ENCODE results near the gene MZT2B.
"Not testable (repeated sequence)": the region's sequence is repeated elsewhere in the genome, so short reads cannot be mapped to it uniquely, and the experiment has no call there.

Gene MZT2B

DNA sequence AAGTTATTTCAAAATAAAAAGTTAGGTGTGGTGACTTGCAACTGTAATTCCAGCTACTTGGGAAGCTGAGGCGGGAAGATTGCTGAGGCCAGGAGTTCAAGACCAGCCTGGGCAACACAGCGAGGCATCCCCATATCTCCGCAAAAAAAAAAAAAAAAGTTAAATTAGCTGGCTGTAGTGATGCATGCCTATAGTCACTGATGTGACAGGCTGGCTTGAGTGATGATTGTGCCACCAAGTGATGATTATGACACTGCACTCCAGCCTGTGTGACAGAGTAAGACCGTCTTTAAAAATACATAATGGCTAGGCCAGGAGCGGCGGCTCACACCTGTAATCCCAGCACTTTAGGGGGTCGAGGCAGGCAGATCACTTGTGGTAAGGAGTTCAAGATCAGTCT lies 12.2 kb upstream of the MZT2B start:
- TF ChIP-seq, protein P1, sequence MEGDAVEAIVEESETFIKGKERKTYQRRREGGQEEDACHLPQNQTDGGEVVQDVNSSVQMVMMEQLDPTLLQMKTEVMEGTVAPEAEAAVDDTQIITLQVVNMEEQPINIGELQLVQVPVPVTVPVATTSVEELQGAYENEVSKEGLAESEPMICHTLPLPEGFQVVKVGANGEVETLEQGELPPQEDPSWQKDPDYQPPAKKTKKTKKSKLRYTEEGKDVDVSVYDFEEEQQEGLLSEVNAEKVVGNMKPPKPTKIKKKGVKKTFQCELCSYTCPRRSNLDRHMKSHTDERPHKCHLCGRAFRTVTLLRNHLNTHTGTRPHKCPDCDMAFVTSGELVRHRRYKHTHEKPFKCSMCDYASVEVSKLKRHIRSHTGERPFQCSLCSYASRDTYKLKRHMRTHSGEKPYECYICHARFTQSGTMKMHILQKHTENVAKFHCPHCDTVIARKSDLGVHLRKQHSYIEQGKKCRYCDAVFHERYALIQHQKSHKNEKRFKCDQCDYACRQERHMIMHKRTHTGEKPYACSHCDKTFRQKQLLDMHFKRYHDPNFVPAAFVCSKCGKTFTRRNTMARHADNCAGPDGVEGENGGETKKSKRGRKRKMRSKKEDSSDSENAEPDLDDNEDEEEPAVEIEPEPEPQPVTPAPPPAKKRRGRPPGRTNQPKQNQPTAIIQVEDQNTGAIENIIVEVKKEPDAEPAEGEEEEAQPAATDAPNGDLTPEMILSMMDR (IDR thresholded peaks at IDR 0.05; ENCODE audit: low read depth, low read length) = no peak
- Histone ChIP-seq H3K27me3 (no peaks in the 10 kb centered on the region), H3K4me1 (no peaks in the 10 kb centered on the region), H3K9me3 (no peaks in the 10 kb centered on the region), H3K36me3 (peaks cover 2% of the 10 kb centered on the region; the same call in 1 of the 2 replicates), H3K4me3 (ENCODE audit: low read depth, low read length) (no peak overlapping the region)
- no peak for DNase-seq

DNA sequence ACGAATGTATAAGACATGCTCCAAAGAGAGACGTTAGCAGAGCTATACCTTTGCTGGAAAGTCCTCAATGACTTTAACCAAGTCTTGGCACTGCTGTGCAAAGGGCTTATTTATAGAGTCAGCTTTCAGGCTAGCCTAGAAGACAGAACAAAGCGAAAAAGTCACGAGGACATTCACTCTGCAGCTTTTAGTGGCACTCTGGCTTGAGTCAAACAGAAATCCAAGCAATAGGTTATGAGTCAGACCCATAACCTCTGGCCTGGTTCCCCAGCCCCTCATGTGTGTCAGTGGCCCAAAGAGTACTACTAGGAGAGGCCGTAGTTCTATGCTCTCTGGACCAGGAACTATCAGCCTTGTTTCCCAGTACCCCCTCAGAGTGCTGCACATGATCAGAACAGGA lies 7.2 kb upstream of the MZT2B start:
- not testable (repeated sequence) for H3K36me3 ChIP-seq; H3K4me1 ChIP-seq; H3K27me3 ChIP-seq; DNase-seq; H3K9me3 ChIP-seq; H3K4me3 ChIP-seq (ENCODE audit: low read depth, low read length)

DNA sequence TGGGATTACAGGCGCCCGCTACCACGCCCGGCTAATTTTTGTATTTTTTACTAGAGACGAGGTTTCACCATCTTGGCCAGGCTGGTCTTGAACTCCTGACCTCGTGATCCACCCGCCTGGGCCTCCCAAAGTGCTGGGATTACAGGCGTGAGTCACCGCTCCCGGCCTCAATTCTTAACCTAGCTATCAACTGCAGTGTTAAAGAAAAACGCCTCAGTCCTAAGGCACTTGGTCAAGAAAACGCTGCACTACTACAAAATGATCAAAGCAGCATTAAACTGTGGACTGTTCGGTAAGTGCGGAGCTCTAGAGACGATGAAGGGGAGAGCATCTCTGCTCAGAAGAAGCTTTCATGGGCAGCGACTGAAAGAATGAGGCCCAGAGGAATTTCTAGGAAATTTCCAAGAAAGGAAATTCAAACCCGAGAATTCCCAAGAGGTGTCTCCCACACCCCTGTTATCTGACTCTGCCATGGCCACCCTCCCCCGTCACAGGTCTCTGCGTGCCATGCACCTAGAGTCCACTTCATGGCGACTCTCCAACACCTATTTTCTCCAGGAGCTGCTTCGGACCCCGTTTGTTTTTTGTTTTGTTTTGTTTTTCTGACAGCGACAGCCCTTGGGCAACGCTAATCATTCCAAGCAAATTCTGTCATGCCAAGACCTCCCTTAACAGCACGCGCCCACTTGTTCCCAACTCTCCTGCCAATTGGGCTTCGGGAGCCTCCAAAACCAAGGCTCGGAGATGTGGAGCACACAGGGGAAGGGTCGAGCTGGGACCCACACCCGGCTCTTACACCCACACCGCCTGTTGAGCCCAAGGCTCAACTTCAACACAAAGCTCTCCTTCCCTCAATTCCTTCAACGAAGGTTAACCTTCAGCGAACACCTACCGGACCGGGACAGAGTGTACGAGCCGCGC lies 1.4 kb upstream of the MZT2B start:
- H3K4me3 ChIP-seq (ENCODE audit: low read depth, low read length) = peak overlapping the region; percentile 87
- not testable (repeated sequence) for DNase-seq, H3K4me1 ChIP-seq, H3K9me3 ChIP-seq, H3K27me3 ChIP-seq, H3K36me3 ChIP-seq

DNA sequence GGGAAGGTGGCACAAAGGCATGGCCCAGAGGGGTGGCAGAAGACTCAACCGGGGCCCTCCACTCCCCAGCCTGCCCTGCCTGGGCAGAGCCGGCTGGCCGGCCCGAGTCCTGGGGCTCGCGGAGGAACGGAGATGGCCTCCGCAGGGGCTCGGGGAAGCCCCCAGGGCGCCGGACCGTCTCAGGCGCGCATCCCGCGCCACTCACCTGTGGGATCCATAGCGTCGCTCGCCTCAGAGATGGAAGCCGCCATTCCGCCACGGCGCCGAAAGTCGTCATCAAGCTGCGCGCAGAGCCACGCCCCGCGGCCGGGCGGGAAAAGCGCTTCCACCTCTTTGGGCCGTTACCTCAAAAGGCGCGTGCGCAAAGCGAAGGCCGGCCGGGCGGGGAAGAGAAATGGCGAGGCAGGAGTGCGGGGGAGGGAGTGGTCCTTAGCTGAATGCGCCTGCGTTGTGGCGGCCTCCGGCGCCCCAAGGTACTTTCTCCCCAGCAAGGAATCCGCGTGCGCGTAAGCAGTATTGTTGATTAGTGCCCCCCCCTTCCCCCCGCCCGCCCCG lies 660 bp upstream of the MZT2B start, which contains the start of gene SMPD4:
SMPD4 (minus strand) TSS at position 278 of the 555 bp plus-strand sequence. CDS start 5,010 bp downstream, outside the sequence.
- H3K27me3 ChIP-seq = no peaks in the 10 kb centered on the region
- TF ChIP-seq, protein P1 (IDR thresholded peaks at IDR 0.05; ENCODE audit: low read depth, low read length) = no peak
- no peaks in the 10 kb centered on the region for H3K9me3 ChIP-seq
- peak; percentile 92 for DNase-seq
- H3K36me3 ChIP-seq = no peaks in the 10 kb centered on the region
- no peaks in the 10 kb centered on the region for H3K4me1 ChIP-seq
- H3K4me3 ChIP-seq (ENCODE audit: low read depth, low read length) = peak within 1 kb of the TSS; percentile 87

DNA sequence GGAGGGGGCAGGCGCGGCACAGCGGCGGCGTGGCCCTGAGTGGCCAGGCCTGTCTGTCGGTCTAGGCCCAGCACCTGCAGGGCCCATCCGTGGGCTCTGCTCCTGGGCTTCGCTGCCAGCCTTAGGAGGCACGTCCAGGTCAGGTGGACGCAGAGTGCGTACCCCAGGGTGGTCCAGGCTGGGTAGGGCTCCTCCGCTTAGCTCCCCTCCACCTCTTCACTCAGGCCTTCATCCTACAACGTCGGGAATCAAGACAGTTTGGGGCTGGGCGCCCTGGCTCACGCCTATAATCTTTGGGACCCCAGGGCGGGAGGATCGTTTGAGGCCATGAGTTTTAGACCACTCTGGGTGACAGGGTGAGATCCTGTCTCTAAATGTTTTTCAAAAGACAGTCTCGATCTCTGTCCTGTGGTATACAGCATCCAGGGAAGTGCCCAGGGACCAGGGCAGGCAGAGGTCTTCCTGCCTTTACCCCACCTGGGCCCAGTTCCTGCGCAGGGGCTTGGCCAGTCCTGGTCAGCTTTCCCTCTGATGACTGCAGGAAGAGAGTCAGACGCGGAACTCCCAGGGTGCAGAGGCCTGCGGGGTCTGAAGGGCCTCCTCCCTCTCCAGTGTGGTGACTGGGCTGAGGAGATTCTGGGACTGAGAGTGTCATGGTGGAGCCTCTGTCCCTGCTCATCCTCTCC lies 907 bp downstream of the MZT2B start:
- not testable (repeated sequence) for DNase-seq, H3K9me3 ChIP-seq, H3K4me1 ChIP-seq, H3K27me3 ChIP-seq, H3K36me3 ChIP-seq
- peak overlapping the region; percentile 61 for H3K4me3 ChIP-seq (ENCODE audit: low read depth, low read length)

DNA sequence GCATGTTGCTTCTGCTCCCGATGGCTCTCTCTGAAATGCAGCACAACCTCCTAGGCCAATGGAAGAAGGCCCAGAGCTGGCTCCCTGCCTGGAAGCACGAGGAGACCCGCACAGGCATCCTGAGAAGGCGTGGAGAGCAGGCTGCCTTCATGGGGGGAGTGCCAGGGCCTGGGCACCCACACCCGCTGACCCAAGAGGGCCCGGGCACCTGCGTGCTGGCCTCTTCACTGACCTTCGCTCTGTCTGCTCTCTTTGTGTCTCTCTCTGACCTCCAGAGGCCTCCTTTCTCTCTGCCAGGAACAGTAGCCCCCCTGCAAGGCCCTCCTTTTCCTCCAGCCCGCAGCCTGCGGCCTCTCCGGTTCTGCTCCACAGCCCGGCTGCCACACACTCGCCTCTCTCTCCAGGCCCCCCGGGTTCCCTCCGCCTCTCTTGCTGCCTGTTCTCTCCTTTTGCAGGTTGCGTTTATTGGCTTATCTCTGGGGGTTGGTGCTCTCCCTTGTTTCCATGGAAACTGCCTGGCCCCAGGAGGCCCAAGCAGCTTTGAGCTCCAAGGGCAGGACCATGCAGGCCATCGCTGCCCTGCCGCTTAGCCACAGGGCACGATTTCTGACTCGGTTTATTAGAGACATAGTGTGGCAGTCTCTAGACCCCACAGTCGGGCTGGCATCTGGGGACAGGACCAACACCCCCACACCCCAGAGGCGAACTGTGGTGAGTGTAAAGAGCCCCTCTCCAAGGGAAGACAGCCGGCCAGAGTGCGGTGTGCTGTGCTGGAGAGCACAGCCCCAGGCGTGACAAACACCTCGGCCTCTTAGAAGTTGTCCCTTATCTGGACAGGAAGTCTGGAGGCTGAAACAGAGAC lies 1.7 kb downstream of the MZT2B start:
- H3K4me1 ChIP-seq = no peaks in the 10 kb centered on the region
- H3K4me3 ChIP-seq (ENCODE audit: low read depth, low read length) = peak overlapping the region; percentile 61
- TF ChIP-seq, protein P1 (IDR thresholded peaks at IDR 0.05; ENCODE audit: low read depth, low read length) = no peak
- peak; percentile 74 for DNase-seq
- H3K27me3 ChIP-seq = no peaks in the 10 kb centered on the region
- H3K36me3 ChIP-seq = no peaks in the 10 kb centered on the region
- no peaks in the 10 kb centered on the region for H3K9me3 ChIP-seq

DNA sequence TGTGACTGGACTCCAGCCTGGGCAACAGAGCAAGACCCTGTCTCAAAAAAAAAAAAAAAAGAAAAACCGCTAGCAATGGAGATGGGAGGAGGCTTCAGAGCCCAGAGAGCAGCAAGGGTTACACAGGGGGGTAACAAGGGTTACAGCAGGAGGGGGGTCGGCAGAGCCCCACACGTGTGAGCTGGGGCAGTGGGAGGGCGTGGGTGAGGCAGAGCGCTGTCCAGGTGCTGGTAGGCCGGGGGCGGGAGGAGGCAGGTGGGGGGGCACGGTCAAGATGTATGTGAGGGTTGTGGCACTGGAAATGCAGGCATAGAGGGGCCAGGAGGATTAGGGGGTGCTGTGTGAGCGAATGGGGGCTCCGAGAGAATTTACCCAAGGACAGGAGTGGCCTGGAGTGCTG lies 3.4 kb downstream of the MZT2B start:
- no peaks in the 10 kb centered on the region for H3K36me3 ChIP-seq
- TF ChIP-seq, protein P1 (IDR thresholded peaks at IDR 0.05; ENCODE audit: low read depth, low read length) = no peak
- H3K9me3 ChIP-seq = no peaks in the 10 kb centered on the region
- DNase-seq = no peak
- no peak overlapping the region for H3K4me3 ChIP-seq (ENCODE audit: low read depth, low read length)
- no peaks in the 10 kb centered on the region for H3K27me3 ChIP-seq
- H3K4me1 ChIP-seq = no peaks in the 10 kb centered on the region

All from BE2C (cell line).